HEK293T (cell line): ENCODE data around the gene RNF32.

ENCODE experiments used
- CTCF ChIA-PET: fragments of 350-600 bp; formaldehyde crosslinking; extraction: SDS; loops from one replicate; lab custom pipeline; 2021; ENCODE audit warnings: antibody characterized with exemption, inconsistent platforms; lab: Yijun Ruan, JAX
- POLR2A ChIA-PET: fragments of 350-600 bp; formaldehyde crosslinking; extraction: SDS; loops from one replicate; lab custom pipeline; 2020; ENCODE audit warnings: antibody characterized with exemption, inconsistent platforms; lab: Yijun Ruan, JAX
- DNase-seq: peaks from one replicate; pipeline ENCODE4 v3.0.0; 2012; ENCODE audit warnings: mixed read lengths; ENCODE audit errors: extremely low spot score
- ARNT ChIP-seq: fragments of 450-650 bp; IDR thresholded peaks from 2 replicates; pipeline ENCODE4 v1.6.1; 2017; ENCODE audit warnings: mild to moderate bottlenecking
- BHLHE40 ChIP-seq: fragments of 450-650 bp; IDR thresholded peaks from 2 replicates; pipeline ENCODE4 v1.6.1; 2016; ENCODE audit warnings: mild to moderate bottlenecking, moderate library complexity, borderline replicate concordance
- CTBP1 ChIP-seq: fragments of 450-650 bp; IDR thresholded peaks from 2 replicates; pipeline ENCODE4 v1.6.1; 2016; ENCODE audit warnings: borderline replicate concordance
- ELF4 ChIP-seq: fragments of 450-650 bp; IDR thresholded peaks from 2 replicates; pipeline ENCODE4 v1.6.1; 2017; ENCODE audit warnings: antibody characterized with exemption
- FOXA1 ChIP-seq: fragments of 450-650 bp; IDR thresholded peaks from 2 replicates; pipeline ENCODE4 v1.6.1; 2016; ENCODE audit warnings: mild to moderate bottlenecking
- FOXK2 ChIP-seq: fragments of 450-650 bp; IDR thresholded peaks from 2 replicates; pipeline ENCODE4 v1.6.1; 2016; ENCODE audit warnings: mild to moderate bottlenecking
- FOXM1 ChIP-seq: fragments of 450-650 bp; IDR thresholded peaks from 2 replicates; pipeline ENCODE4 v1.6.1; 2017; ENCODE audit warnings: mild to moderate bottlenecking, borderline replicate concordance
- HDGF ChIP-seq: fragments of 450-650 bp; IDR thresholded peaks from 2 replicates; pipeline ENCODE4 v1.6.1; 2017; ENCODE audit warnings: antibody characterized with exemption, borderline replicate concordance
- L3MBTL2 ChIP-seq: fragments of 450-650 bp; conservative IDR thresholded peaks from 2 replicates; pipeline ENCODE4 v1.6.1; 2016; ENCODE audit warnings: mild to moderate bottlenecking
- LEF1 ChIP-seq: fragments of 450-650 bp; IDR thresholded peaks from 2 replicates; pipeline ENCODE4 v1.6.1; 2017; ENCODE audit warnings: mild to moderate bottlenecking, borderline replicate concordance
- NFRKB ChIP-seq: fragments of 450-650 bp; IDR thresholded peaks from 2 replicates; pipeline ENCODE4 v1.6.1; 2016; ENCODE audit warnings: mild to moderate bottlenecking, moderate library complexity
- PKNOX1 ChIP-seq: fragments of 450-650 bp; IDR thresholded peaks from 2 replicates; pipeline ENCODE4 v1.6.1; 2016
- SP1 ChIP-seq: fragments of 450-650 bp; IDR thresholded peaks from 2 replicates; pipeline ENCODE4 v1.6.1; 2017
- SUZ12 ChIP-seq: fragments of 450-650 bp; IDR thresholded peaks from 2 replicates; pipeline ENCODE4 v1.6.1; 2016; ENCODE audit warnings: mild to moderate bottlenecking
- TARDBP ChIP-seq: fragments of 450-650 bp; IDR thresholded peaks from 2 replicates; pipeline ENCODE4 v1.6.1; 2016
- ZNF384 ChIP-seq: fragments of 450-650 bp; IDR thresholded peaks from 2 replicates; pipeline ENCODE4 v1.6.1; 2016

RNF32 gene

GRCh38 chr7:156662277-156662676, 21.7 kb downstream of the RNF32 start:
- no peak for DNase-seq
- POLR2A ChIA-PET: no interaction called here
- CTCF ChIA-PET: no interaction called here
- TF ChIP-seq CTBP1: no peak
- no peak for TF ChIP-seq FOXK2
- TF ChIP-seq ARNT: no peak
- no peak for TF ChIP-seq TARDBP
- TF ChIP-seq SUZ12: no peak

- POLR2A ChIA-PET: no interaction called here
- CTCF ChIA-PET: no interaction called here
- DNase-seq: no peak
- TF ChIP-seq FOXA1 (no peak), SUZ12 (no peak), FOXK2 (no peak), LEF1 (no peak), CTBP1 (no peak), ZNF384 (no peak), L3MBTL2 (no peak), FOXM1 (no peak), ELF4 (no peak), SP1 (no peak)
Measured at GRCh38 chr7:156665101-156665500, 24.5 kb downstream of the RNF32 start.

GRCh38 chr7:156666368-156667109, 26.0 kb downstream of the RNF32 start:
- ChIA-PET POLR2A (no interaction called here), CTCF (no interaction called here)
- no peak for DNase-seq
- TF ChIP-seq SP1 (no peak), FOXK2 (no peak), FOXM1 (no peak), ELF4 (no peak), CTBP1 (no peak), SUZ12 (no peak), BHLHE40 (no peak), TARDBP (no peak), NFRKB (no peak), HDGF (no peak), ZNF384 (no peak), LEF1 (no peak), L3MBTL2 (no peak), ARNT (no peak), PKNOX1 (no peak), FOXA1 (no peak)

- CTCF ChIA-PET: no interaction called here
- POLR2A ChIA-PET: no interaction called here
- DNase-seq: no peak
- TF ChIP-seq FOXM1 (no peak), ELF4 (no peak), PKNOX1 (0 out of 2 replicates have a peak, but pooled peaks have one; percentile 18), LEF1 (no peak)
Measured at GRCh38 chr7:156667110-156667426, 26.5 kb downstream of the RNF32 start.

GRCh38 chr7:156668130-156668741, 27.7 kb downstream of the RNF32 start:
- DNase-seq: no peak
- no peak for TF ChIP-seq PKNOX1
- TF ChIP-seq HDGF: no peak
- no peak for TF ChIP-seq BHLHE40
- no peak for TF ChIP-seq FOXK2
- no peak for TF ChIP-seq SUZ12
- no peak for TF ChIP-seq FOXM1
- TF ChIP-seq ELF4: no peak
- no peak for TF ChIP-seq L3MBTL2
- no peak for TF ChIP-seq ZNF384
- TF ChIP-seq SP1: no peak
- TF ChIP-seq LEF1: no peak
- TF ChIP-seq ARNT: no peak
- no peak for TF ChIP-seq FOXA1
- no peak for TF ChIP-seq NFRKB
- CTCF ChIA-PET: no interaction called here
- POLR2A ChIA-PET: no interaction called here

- no peak for DNase-seq
- ChIA-PET CTCF (no interaction called here), POLR2A (no interaction called here)
- no peak for TF ChIP-seq HDGF
- TF ChIP-seq SUZ12: no peak
- TF ChIP-seq SP1: no peak
- TF ChIP-seq BHLHE40: no peak
- no peak for TF ChIP-seq L3MBTL2
- no peak for TF ChIP-seq FOXK2
- TF ChIP-seq TARDBP: no peak
- no peak for TF ChIP-seq FOXA1
- TF ChIP-seq ARNT: no peak
- TF ChIP-seq ELF4: no peak
Measured at GRCh38 chr7:156669035-156669828, 28.7 kb downstream of the RNF32 start.
